GM18499 (cell line): ENCODE measurements around the gene NT5E.

ENCODE experiments used
- ATAC-seq: cut with Tn5 transposase; IDR thresholded peaks from one replicate; pipeline ENCODE4 v1.9.1; 2021; ENCODE audit warnings: moderate number of reproducible peaks; ENCODE audit not compliant: insufficient read depth, unreplicated experiment

The NT5E gene

GRCh38 chr6:85421181-85421580 lies 28.7 kb upstream of the NT5E start:
- ATAC-seq: no peak

- no peak for ATAC-seq
These were observed 27.9 kb upstream of the NT5E start for GRCh38 chr6:85421972-85422371.

- no peak for ATAC-seq
These were observed 26.9 kb upstream of the NT5E start for GRCh38 chr6:85422996-85423395.

- ATAC-seq: no peak
These were observed 24.9 kb upstream of the NT5E start for GRCh38 chr6:85424981-85425380.

GRCh38 chr6:85425997-85426396 lies 23.9 kb upstream of the NT5E start:
- ATAC-seq: no peak

GRCh38 chr6:85428486-85428885 lies 21.4 kb upstream of the NT5E start:
- ATAC-seq: no peak

GRCh38 chr6:85429346-85429745 lies 20.5 kb upstream of the NT5E start:
- no peak for ATAC-seq

GRCh38 chr6:85431271-85431670 lies 18.6 kb upstream of the NT5E start:
- ATAC-seq: no peak

- no peak for ATAC-seq
These were observed 17.3 kb upstream of the NT5E start for GRCh38 chr6:85432554-85432953.

GRCh38 chr6:85435851-85436250 lies 14.0 kb upstream of the NT5E start:
- no peak for ATAC-seq

GRCh38 chr6:85436411-85436810 lies 13.5 kb upstream of the NT5E start:
- no peak for ATAC-seq

GRCh38 chr6:85436939-85437495 lies 12.9 kb upstream of the NT5E start:
- ATAC-seq: no peak

- ATAC-seq: no peak
These were observed 6.3 kb upstream of the NT5E start for GRCh38 chr6:85443349-85444117.

- ATAC-seq: peak; percentile 46
These were observed 480 bp upstream of the NT5E start for GRCh38 chr6:85449388-85449817.

- ATAC-seq: no peak
These were observed 1.9 kb downstream of the NT5E start for GRCh38 chr6:85451565-85452306.

- no peak for ATAC-seq
These were observed 2.6 kb downstream of the NT5E start for GRCh38 chr6:85452441-85452881.

- no peak for ATAC-seq
These were observed 3.2 kb downstream of the NT5E start for GRCh38 chr6:85453052-85453451.

- no peak for ATAC-seq
These were observed 3.6 kb downstream of the NT5E start for GRCh38 chr6:85453490-85453889.

GRCh38 chr6:85455471-85456026 lies 5.7 kb downstream of the NT5E start:
- ATAC-seq: no peak

GRCh38 chr6:85456782-85457181 lies 6.9 kb downstream of the NT5E start:
- no peak for ATAC-seq

- ATAC-seq: no peak
These were observed 8.3 kb downstream of the NT5E start for GRCh38 chr6:85458184-85458583.
